Muscle layer of duodenum (tissue), 2 donors: ENCODE measurements around the gene ZNF391.
"Not testable (repeated sequence)": the region's sequence is repeated elsewhere in the genome, so short reads cannot be mapped to it uniquely, and the experiment has no call there.

Experiments
- H3K27ac ChIP-seq: one replicate; pipeline ENCODE4 v1.7.0; 2013; ENCODE audit warnings: mild to moderate bottlenecking, low read length
- H3K27me3 ChIP-seq: one replicate; pipeline ENCODE4 v1.7.0; 2013; ENCODE audit warnings: low read depth, mild to moderate bottlenecking, control low read depth, low read length
- H3K36me3 ChIP-seq, 2 donors: one replicate each; pipeline ENCODE4 v1.7.0; 2013; ENCODE audit warnings: low read length in 2 of 2, control low read depth in 1 of 2, mild to moderate bottlenecking in 1 of 2; ENCODE audit not compliant: insufficient read depth in 2 of 2, control insufficient read depth in 1 of 2
- H3K4me1 ChIP-seq, 2 donors: one replicate each; pipeline ENCODE4 v1.7.0; 2013; ENCODE audit warnings: low read length in 2 of 2, mild to moderate bottlenecking in 2 of 2, control low read depth in 1 of 2, moderate library complexity in 1 of 2; ENCODE audit not compliant: insufficient read depth in 2 of 2, control insufficient read depth in 1 of 2
- H3K4me3 ChIP-seq, 2 donors: one replicate each; pipeline ENCODE4 v1.7.0; 2013; ENCODE audit warnings: low read length in 2 of 2, low read depth in 1 of 2, mild to moderate bottlenecking in 1 of 2
- H3K9me3 ChIP-seq, 2 donors: one replicate each; pipeline ENCODE4 v1.7.0; 2013; ENCODE audit warnings: low read length in 2 of 2, control low read depth in 1 of 2, mild to moderate bottlenecking in 1 of 2; ENCODE audit not compliant: control insufficient read depth in 1 of 2
- donor health status: healthy.

ZNF391 gene

GRCh38 chr6:27388293-27389197, at the start of gene ZNF391:
TSS of gene ZNF391 (plus strand) at chr6:27388759. CDS start at chr6:27400371, 11,612 bp downstream.
- H3K9me3 ChIP-seq: peaks cover 0 to under 1% of the 10 kb centered on the region in 2 donors
- H3K4me1 ChIP-seq: peaks cover 0 to 8% of the 10 kb centered on the region in 2 donors
- no peaks in the 10 kb centered on the region for H3K36me3 ChIP-seq
- H3K27me3 ChIP-seq: no peaks in the 10 kb centered on the region
- H3K27ac ChIP-seq: peak within 1 kb of the TSS; percentile 57
- H3K4me3 ChIP-seq: peak within 1 kb of the TSS; percentile 86 to 100

- H3K4me3 ChIP-seq: no peak overlapping the region
These were observed 35.7 kb upstream of the ZNF391 start for GRCh38 chr6:27352850-27353249.

GRCh38 chr6:27358786-27359185, 29.8 kb upstream of the ZNF391 start:
- Histone ChIP-seq H3K27ac (no peak overlapping the region), H3K4me3 (peak overlapping the region in 1 of 2 donors; percentile 15), H3K4me1 (no peaks in the 10 kb centered on the region), H3K9me3 (peaks cover 13 to 23% of the 10 kb centered on the region in 2 donors), H3K27me3 (no peaks in the 10 kb centered on the region), H3K36me3 (peaks cover 15 to 37% of the 10 kb centered on the region in 2 donors)

More at GRCh38 chr6:27352850-27353249, 35.7 kb upstream of the ZNF391 start:
- Histone ChIP-seq H3K27me3 (no peaks in the 10 kb centered on the region), H3K4me1 (no peaks in the 10 kb centered on the region), H3K27ac (no peak overlapping the region), H3K36me3 (no peaks in the 10 kb centered on the region), H3K9me3 (peaks cover 0 to 12% of the 10 kb centered on the region in 2 donors)

- Histone ChIP-seq H3K9me3 (peaks cover 13 to 23% of the 10 kb centered on the region in 2 donors), H3K4me1 (no peaks in the 10 kb centered on the region), H3K27me3 (no peaks in the 10 kb centered on the region), H3K36me3 (peaks cover 15 to 37% of the 10 kb centered on the region in 2 donors), H3K4me3 (peak overlapping the region in 1 of 2 donors; percentile 15), H3K27ac (no peak overlapping the region)
These were observed 29.3 kb upstream of the ZNF391 start for GRCh38 chr6:27359231-27359630.

GRCh38 chr6:27368202-27368601, 20.4 kb upstream of the ZNF391 start:
- peaks cover under 1 to 21% of the 10 kb centered on the region in 2 donors for H3K36me3 ChIP-seq
- H3K4me1 ChIP-seq: no peaks in the 10 kb centered on the region
- H3K27me3 ChIP-seq: no peaks in the 10 kb centered on the region
- no peak overlapping the region for H3K4me3 ChIP-seq
- no peaks in the 10 kb centered on the region for H3K9me3 ChIP-seq
- H3K27ac ChIP-seq: no peak overlapping the region

GRCh38 chr6:27370391-27370790, 18.2 kb upstream of the ZNF391 start:
- Histone ChIP-seq H3K27me3 (no peaks in the 10 kb centered on the region), H3K4me3 (no peak overlapping the region), H3K9me3 (no peaks in the 10 kb centered on the region), H3K4me1 (peaks cover 6 to 11% of the 10 kb centered on the region in 2 donors), H3K27ac (no peak overlapping the region), H3K36me3 (peaks cover 0 to 15% of the 10 kb centered on the region in 2 donors)

GRCh38 chr6:27374824-27375612, 13.5 kb upstream of the ZNF391 start:
- Histone ChIP-seq H3K27ac (no peak overlapping the region), H3K36me3 (no peaks in the 10 kb centered on the region), H3K9me3 (no peaks in the 10 kb centered on the region), H3K4me1 (peaks cover 6 to 11% of the 10 kb centered on the region in 2 donors), H3K4me3 (peak overlapping the region; percentile 84 to 99), H3K27me3 (no peaks in the 10 kb centered on the region)

GRCh38 chr6:27375613-27376079, 12.9 kb upstream of the ZNF391 start:
- Histone ChIP-seq H3K36me3 (no peaks in the 10 kb centered on the region), H3K4me1 (peaks cover 6 to 11% of the 10 kb centered on the region in 2 donors), H3K4me3 (peak overlapping the region; percentile 84 to 99), H3K27me3 (no peaks in the 10 kb centered on the region), H3K9me3 (no peaks in the 10 kb centered on the region), H3K27ac (no peak overlapping the region)

GRCh38 chr6:27378406-27378805, 10.2 kb upstream of the ZNF391 start:
- H3K4me3 ChIP-seq, H3K9me3 ChIP-seq, H3K36me3 ChIP-seq, H3K27me3 ChIP-seq, H3K27ac ChIP-seq: not testable (repeated sequence)
- peaks cover 6 to 11% of the 10 kb centered on the region in 2 donors for H3K4me1 ChIP-seq

GRCh38 chr6:27381001-27381400, 7.6 kb upstream of the ZNF391 start:
- H3K9me3 ChIP-seq, H3K36me3 ChIP-seq, H3K4me1 ChIP-seq, H3K4me3 ChIP-seq, H3K27ac ChIP-seq, H3K27me3 ChIP-seq: not testable (repeated sequence)

GRCh38 chr6:27383011-27383410, 5.5 kb upstream of the ZNF391 start:
- no peak overlapping the region for H3K4me3 ChIP-seq
- H3K9me3 ChIP-seq: peaks cover 0 to 3% of the 10 kb centered on the region in 2 donors
- no peaks in the 10 kb centered on the region for H3K27me3 ChIP-seq
- no peak overlapping the region for H3K27ac ChIP-seq
- H3K36me3 ChIP-seq: no peaks in the 10 kb centered on the region
- peaks cover 0 to 4% of the 10 kb centered on the region in 2 donors for H3K4me1 ChIP-seq
